CD4-positive, alpha-beta T cell (primary cell): ENCODE data around the gene MRPL54. TPM values are rescaled to one million over a fixed set of nuclear protein-coding genes. Genes with fewer than 3 reads are reported as not detected.
A peak's percentile ranks its signal among the peaks of the same experiment; 100 is the strongest.

Source experiments
- ATAC-seq: fragments of 200-7000 bp; cut with Tn5 transposase; one replicate; pipeline ENCODE4 v1.10.0; 2022; ENCODE audit warnings: mild to moderate bottlenecking; ENCODE audit not compliant: poor library complexity
- CTCF ChIA-PET: fragments of 350-600 bp; sonication (Branson Sonifier 250); formaldehyde crosslinking; loops from one replicate; lab custom pipeline; 2021; ENCODE audit warnings: antibody characterized with exemption, inconsistent platforms; lab: Charles Lee
- POLR2A ChIA-PET: fragments of 350-600 bp; sonication (Branson Sonifier 250); formaldehyde crosslinking; loops from one replicate; lab custom pipeline; 2021; ENCODE audit warnings: antibody characterized with exemption, inconsistent platforms; lab: Charles Lee
- DNase-seq, 14 experiments: peaks; one replicate each; pipeline ENCODE4 v3.0.0-alpha.2; 2013 to 2020; ENCODE audit warnings: mixed read lengths in 2 of 14
- H3K27ac ChIP-seq, 2 donors: one replicate each; pipeline versions ENCODE4 v1.5.1 to v1.7.0; 2013; ENCODE audit warnings: low read length in 2 of 2, low read depth in 1 of 2, mild to moderate bottlenecking in 1 of 2
- H3K27me3 ChIP-seq, 2 experiments: 1 replicate in 1 of 2; 2 replicates in 1 of 2; pipeline versions ENCODE4 v1.6.1 to v1.7.0; 2013; ENCODE audit warnings: low read length in 2 of 2, control low read depth in 1 of 2, mild to moderate bottlenecking in 1 of 2, moderate library complexity in 1 of 2; ENCODE audit not compliant: insufficient read depth in 2 of 2, control insufficient read depth in 1 of 2
- H3K36me3 ChIP-seq: one replicate; pipeline ENCODE4 v1.6.1; 2013; ENCODE audit warnings: low read length, control low read depth; ENCODE audit not compliant: insufficient read depth
- H3K4me1 ChIP-seq: one replicate; pipeline ENCODE4 v1.6.1; 2013; ENCODE audit warnings: low read length, control low read depth; ENCODE audit not compliant: insufficient read depth
- H3K4me3 ChIP-seq: one replicate; pipeline ENCODE4 v1.5.1; 2013; ENCODE audit warnings: mild to moderate bottlenecking, low read length, moderate library complexity
- H3K9me3 ChIP-seq, 2 experiments: 1 replicate in 1 of 2; 2 replicates in 1 of 2; pipeline versions ENCODE4 v1.6.1 to v1.7.0; 2013; ENCODE audit warnings: low read length in 2 of 2, mild to moderate bottlenecking in 2 of 2, control low read depth in 1 of 2, moderate library complexity in 1 of 2; ENCODE audit not compliant: control insufficient read depth in 1 of 2, insufficient read depth in 1 of 2
- H3K27ac Mint-ChIP-seq: one replicate; pipeline ENCODE4 v1.8.0; 2020; ENCODE audit warnings: mixed read lengths
- H3K27me3 Mint-ChIP-seq: one replicate; pipeline ENCODE4 v1.8.0; 2021; ENCODE audit warnings: mixed read lengths
- H3K36me3 Mint-ChIP-seq: one replicate; pipeline ENCODE4 v1.8.0; 2021; ENCODE audit warnings: low read depth, mixed read lengths
- H3K4me1 Mint-ChIP-seq: one replicate; pipeline ENCODE4 v1.8.0; 2021; ENCODE audit warnings: low read depth, mixed read lengths
- H3K4me3 Mint-ChIP-seq: one replicate; pipeline ENCODE4 v1.8.0; 2020; ENCODE audit warnings: mild to moderate bottlenecking, mixed read lengths
- H3K9me3 Mint-ChIP-seq: one replicate; pipeline ENCODE4 v1.8.0; 2020; ENCODE audit warnings: mixed read lengths
- CTCF ChIP-seq: fragments of 200-600 bp; IDR thresholded peaks from one replicate; pipeline ENCODE4 v1.8.0; 2022; ENCODE audit warnings: antibody characterized with exemption, mild to moderate bottlenecking
- intact Hi-C, 2 experiments: fragments of 100-400 bp; cut with DNase I in 1 of 2; cut with micrococcal nuclease in 1 of 2; formaldehyde crosslinking; loops; one replicate each; pipeline versions ENCODE4 v1.15.1 to v1.9.0; 2023 to 2025; cut with DNase I, micrococcal nuclease
- total RNA-seq, 174 experiments: library from RNA in 2 of 174; stranded (reverse) in 2 of 174; gene quantifications; one replicate each; pipeline ENCODE4 v1.2.3 and lab custom pipeline; 2021 to 2026

MRPL54 gene
- total RNA-seq, 2 experiments from 2014 or later = 68.9 to 71.1 TPM

GRCh38 chr19:3808420-3809143 lies 46.1 kb downstream of the MRPL54 start:
- no peak overlapping the region for H3K27ac ChIP-seq
- no peak overlapping the region for H3K4me3 Mint-ChIP-seq
- no peak for DNase-seq

GRCh38 chr19:3809881-3810707 lies 47.6 kb downstream of the MRPL54 start:
- Mint-ChIP-seq H3K9me3 (no peaks in the 10 kb centered on the region), H3K4me1 (peaks cover 31% of the 10 kb centered on the region), H3K4me3 (no peak overlapping the region), H3K27ac (peak overlapping the region; percentile 7), H3K36me3 (no peaks in the 10 kb centered on the region), H3K27me3 (no peaks in the 10 kb centered on the region)
- Histone ChIP-seq H3K27ac (peak overlapping the region in 1 of 2 donors; percentile 13), H3K4me3 (no peak overlapping the region), H3K36me3 (no peaks in the 10 kb centered on the region), H3K4me1 (peaks cover 47% of the 10 kb centered on the region), H3K27me3 (no peaks in the 10 kb centered on the region), H3K9me3 (peaks cover 0 to 21% of the 10 kb centered on the region in 2 experiments)
- intact Hi-C loops = no loop called here
- DNase-seq (no peak), ATAC-seq (no peak)
- no peak for TF ChIP-seq CTCF
- ChIA-PET POLR2A (no interaction called here), CTCF (no interaction called here)

More at GRCh38 chr19:3808420-3809143, 46.1 kb downstream of the MRPL54 start:
- Mint-ChIP-seq H3K4me1 (peaks cover 16% of the 10 kb centered on the region), H3K27ac (no peak overlapping the region), H3K9me3 (no peaks in the 10 kb centered on the region), H3K36me3 (no peaks in the 10 kb centered on the region), H3K27me3 (no peaks in the 10 kb centered on the region)
- peaks cover 38% of the 10 kb centered on the region for H3K4me1 ChIP-seq
- POLR2A ChIA-PET = no interaction called here
- H3K27me3 ChIP-seq = no peaks in the 10 kb centered on the region
- peaks cover 0 to 21% of the 10 kb centered on the region in 2 experiments for H3K9me3 ChIP-seq
- intact Hi-C loops = no loop called here
- no peak for ATAC-seq
- H3K4me3 ChIP-seq = no peak overlapping the region
- TF ChIP-seq CTCF = no peak
- CTCF ChIA-PET = no interaction called here
- H3K36me3 ChIP-seq = no peaks in the 10 kb centered on the region

- ChIA-PET CTCF (interaction anchor here (1.8 kb wide), 1 partner anchor 49 kb away, joined by 9 read pairs; the partner anchor contains the start of genes APBA3 and MRPL54), POLR2A (interaction anchor here (2.4 to 4.3 kb wide), 2 partner anchors 11 to 49 kb away, joined by 15 to 60 read pairs; partner anchors contain the start of genes APBA3 and MRPL54)
- H3K4me3 Mint-ChIP-seq = no peak overlapping the region
- Histone ChIP-seq H3K4me1 (peaks cover 48% of the 10 kb centered on the region), H3K9me3 (peaks cover 0 to 21% of the 10 kb centered on the region in 2 experiments), H3K27ac (peak overlapping the region in 1 of 2 donors; percentile 7), H3K27me3 (no peaks in the 10 kb centered on the region), H3K36me3 (no peaks in the 10 kb centered on the region), H3K4me3 (no peak overlapping the region)
- H3K9me3 Mint-ChIP-seq = no peaks in the 10 kb centered on the region
- H3K27ac Mint-ChIP-seq = no peak overlapping the region
- no peaks in the 10 kb centered on the region for H3K36me3 Mint-ChIP-seq
- no peak for ATAC-seq
- DNase-seq = no peak
- intact Hi-C loops = no loop called here
- no peak for TF ChIP-seq CTCF
- H3K4me1 Mint-ChIP-seq = peaks cover 33% of the 10 kb centered on the region
- no peaks in the 10 kb centered on the region for H3K27me3 Mint-ChIP-seq
Observed at GRCh38 chr19:3810708-3811355, 48.4 kb downstream of the MRPL54 start.
